AG04450 (cell line): ENCODE measurements around the gene RANBP3. TPM values are rescaled to one million over a fixed set of nuclear protein-coding genes. Genes with fewer than 3 reads are reported as not detected.

ENCODE experiments used
- CTCF ChIA-PET: fragments of 300-600, 350-600 bp; formaldehyde crosslinking; extraction: SDS; loops from one replicate; lab custom pipeline; 2022; ENCODE audit warnings: antibody characterized with exemption, inconsistent platforms; lab: Charles Lee
- POLR2A ChIA-PET: fragments of 350-600 bp; formaldehyde crosslinking; extraction: SDS; loops from one replicate; lab custom pipeline; 2021; ENCODE audit warnings: antibody characterized with exemption, inconsistent platforms; lab: Yijun Ruan, JAX
- DNase-seq: peaks from one replicate; pipeline ENCODE4 v3.0.0-alpha.2; 2011; ENCODE audit warnings: low read depth, low spot score
- H3K27ac ChIP-seq: one replicate; pipeline ENCODE4 v1.5.1; 2012; ENCODE audit warnings: low read depth, low read length, control low read depth
- H3K27me3 ChIP-seq: one replicate; pipeline ENCODE4 v1.6.0; 2012; ENCODE audit warnings: low read length; ENCODE audit not compliant: control insufficient read depth, insufficient read depth
- H3K4me3 ChIP-seq: 2 replicates; pipeline ENCODE4 v1.5.1; 2011; ENCODE audit warnings: mild to moderate bottlenecking, low read depth, low read length, control low read depth
- H3K9me3 ChIP-seq: 2 replicates; pipeline ENCODE4 v1.5.1; 2012; ENCODE audit warnings: low read length; ENCODE audit not compliant: control insufficient read depth, insufficient read depth
- CTCF ChIP-seq: IDR thresholded peaks from 2 replicates; pipeline ENCODE4 v1.5.1; 2011; ENCODE audit warnings: low read depth, low read length, control low read depth, inconsistent platforms
- polyA plus RNA-seq: library from polyadenylated mRNA; depleted of rRNA; stranded (reverse); fragments of >200 nt; gene quantifications from 2 replicates; pipeline ENCODE4 v1.2.3, GENCODE V29; 2011

The RANBP3 gene
- polyA plus RNA-seq, 1 experiment, result 62.6 TPM

- TF ChIP-seq CTCF, result no peak
- H3K27me3 ChIP-seq, result no peaks in the 10 kb centered on the region
- peak overlapping the region; percentile 86 for H3K4me3 ChIP-seq
- H3K27ac ChIP-seq, result no peak overlapping the region
- DNase-seq, result no peak
- peaks cover 3% of the 10 kb centered on the region; the same call in 1 of the 2 replicates for H3K9me3 ChIP-seq
- CTCF ChIA-PET, result interaction anchor here (5.4 kb wide), 1 partner anchor 101 kb away, joined by 54 read pairs; the partner anchor contains the start of gene NRTN
- POLR2A ChIA-PET, result interaction anchor here (1.6 to 3.5 kb wide), 2 partner anchors 30 to 77 kb away, joined by 3 to 30 read pairs; no protein-coding TSS in a partner anchor
Observed at GRCh38 chr19:5905114-5905778, 72.7 kb downstream of the RANBP3 start.

GRCh38 chr19:5904352-5905113, 73.4 kb downstream of the RANBP3 start, which contains the start of gene VMAC:
Gene VMAC, plus strand, starts transcription at chr19:5904872. Its CDS starts 19 bp downstream, at chr19:5904891.
- DNase-seq, result peak; percentile 100
- Histone ChIP-seq H3K4me3 (peak within 1 kb of the TSS; percentile 86), H3K27ac (peak within 1 kb of the TSS; percentile 96), H3K9me3 (peaks cover 3% of the 10 kb centered on the region; the same call in 1 of the 2 replicates), H3K27me3 (no peaks in the 10 kb centered on the region)
- ChIA-PET CTCF (interaction anchor here (2.3 to 5.4 kb wide), 2 partner anchors 63 to 101 kb away, joined by 10 to 54 read pairs; partner anchors contain the start of gene NRTN), POLR2A (interaction anchor here (0.6 to 3.5 kb wide), 13 partner anchors 11 to 1997 kb away, joined by 3 to 30 read pairs (median 5); partner anchors contain the start of genes DUS3L and RANBP3)
- TF ChIP-seq CTCF, result no peak

GRCh38 chr19:5903624-5904351, 74.2 kb downstream of the RANBP3 start, which contains the start of gene NDUFA11:
Gene NDUFA11, minus strand, starts transcription at chr19:5903790. Its CDS starts 82 bp downstream, at chr19:5903708.
- ChIA-PET CTCF (interaction anchor here (0.7 to 5.4 kb wide), 4 partner anchors 13 to 183 kb away, joined by 3 to 54 read pairs (median 8); partner anchors contain the start of genes CATSPERD and NRTN), POLR2A (interaction anchor here (0.6 to 3.5 kb wide), 18 partner anchors 11 to 1998 kb away, joined by 3 to 30 read pairs (median 4); partner anchors contain the start of genes DUS3L, RANBP3, RPL36 and SAFB)
- peak; percentile 91 for DNase-seq
- H3K27ac ChIP-seq, result peak within 1 kb of the TSS; percentile 96
- H3K27me3 ChIP-seq, result no peaks in the 10 kb centered on the region
- H3K4me3 ChIP-seq, result peak within 1 kb of the TSS; percentile 78
- H3K9me3 ChIP-seq, result peaks cover 3% of the 10 kb centered on the region; the same call in 1 of the 2 replicates
- TF ChIP-seq CTCF, result no peak

GRCh38 chr19:5903056-5903623, 74.8 kb downstream of the RANBP3 start:
- Histone ChIP-seq H3K4me3 (peak overlapping the region; percentile 78), H3K27me3 (no peaks in the 10 kb centered on the region), H3K9me3 (peaks cover 3% of the 10 kb centered on the region; the same call in 1 of the 2 replicates), H3K27ac (peak overlapping the region; percentile 96)
- DNase-seq, result no peak
- POLR2A ChIA-PET, result interaction anchor here (0.6 to 3.5 kb wide), 17 partner anchors 10 to 1846 kb away, joined by 3 to 30 read pairs (median 5); partner anchors contain the start of genes DUS3L, RPL36 and SAFB
- CTCF ChIA-PET, result interaction anchor here (0.7 to 5.4 kb wide), 4 partner anchors 12 to 183 kb away, joined by 3 to 54 read pairs (median 8); partner anchors contain the start of genes CATSPERD and NRTN
- no peak for TF ChIP-seq CTCF
